ENCODE results near the gene ST6GALNAC5. TPM values are rescaled to one million over a fixed set of nuclear protein-coding genes. Genes with fewer than 3 reads are reported as not detected.
A peak's percentile ranks its signal among the peaks of the same experiment; 100 is the strongest.

Gene ST6GALNAC5
- total RNA-seq, 2 donors from 2014 or later = 9.1 to 9.4 TPM

GRCh38 chr1:77026640-77027039 is 159.4 kb downstream of the ST6GALNAC5 start:
- Histone ChIP-seq H3K9ac (ENCODE audit: extremely low read depth, low read length, poor library complexity, severe bottlenecking) (no peak overlapping the region), H3K4me3 (ENCODE audit: low read length) (no peak overlapping the region), H3K27me3 (ENCODE audit: control insufficient read depth, insufficient read depth, low read length, poor library complexity, severe bottlenecking) (no peaks in the 10 kb centered on the region), H3K36me3 (ENCODE audit: control insufficient read depth, insufficient read depth, low read length) (no peaks in the 10 kb centered on the region), H3K27ac (ENCODE audit: low read depth, low read length) (no peak overlapping the region), H3K4me1 (ENCODE audit: control insufficient read depth, insufficient read depth, low read length) (no peaks in the 10 kb centered on the region), H3K9me3 (ENCODE audit: control insufficient read depth, low read length) (no peaks in the 10 kb centered on the region)
- Mint-ChIP-seq H3K4me3 (no peak overlapping the region), H3K27me3 (ENCODE audit: insufficient read depth) (peaks cover 4% of the 10 kb centered on the region), H3K36me3 (ENCODE audit: low read depth) (no peaks in the 10 kb centered on the region), H3K4me1 (peaks cover 34% of the 10 kb centered on the region), H3K9me3 (no peaks in the 10 kb centered on the region), H3K27ac (no peak overlapping the region)
- TF ChIP-seq CTCF (conservative IDR thresholded peaks at IDR 0.05) = no peak
- DNase-seq = no peak
- WGBS, 2 experiments (ENCODE audit: insufficient coverage in 1 of 2, insufficient read length in 1 of 2) = 87% methylated on average over 1 of the region's 1 CpG; no CpG with 5 or more reads in 1 of the 2 experiments

GRCh38 chr1:77027847-77028246 is 160.6 kb downstream of the ST6GALNAC5 start:
- H3K4me3 ChIP-seq (ENCODE audit: low read length) = no peak overlapping the region
- no peaks in the 10 kb centered on the region for H3K9me3 Mint-ChIP-seq
- no peaks in the 10 kb centered on the region for H3K4me1 ChIP-seq (ENCODE audit: control insufficient read depth, insufficient read depth, low read length)
- H3K4me3 Mint-ChIP-seq = no peak overlapping the region
- H3K27ac ChIP-seq (ENCODE audit: low read depth, low read length) = peak overlapping the region; percentile 41
- H3K27me3 Mint-ChIP-seq (ENCODE audit: insufficient read depth) = peaks cover 4% of the 10 kb centered on the region
- no peaks in the 10 kb centered on the region for H3K9me3 ChIP-seq (ENCODE audit: control insufficient read depth, low read length)
- no peak for DNase-seq
- H3K9ac ChIP-seq (ENCODE audit: extremely low read depth, low read length, poor library complexity, severe bottlenecking) = no peak overlapping the region
- H3K27ac Mint-ChIP-seq = no peak overlapping the region
- H3K27me3 ChIP-seq (ENCODE audit: control insufficient read depth, insufficient read depth, low read length, poor library complexity, severe bottlenecking) = no peaks in the 10 kb centered on the region
- WGBS, 2 experiments (ENCODE audit: insufficient coverage in 1 of 2, insufficient read length in 1 of 2) = 64 to 80% methylated on average over 1 of the region's 1 CpG
- peaks cover 34% of the 10 kb centered on the region for H3K4me1 Mint-ChIP-seq
- no peak for TF ChIP-seq CTCF (conservative IDR thresholded peaks at IDR 0.05)
- no peaks in the 10 kb centered on the region for H3K36me3 Mint-ChIP-seq (ENCODE audit: low read depth)
- H3K36me3 ChIP-seq (ENCODE audit: control insufficient read depth, insufficient read depth, low read length) = no peaks in the 10 kb centered on the region

- Histone ChIP-seq H3K9ac (ENCODE audit: extremely low read depth, low read length, poor library complexity, severe bottlenecking) (no peak overlapping the region), H3K27me3 (ENCODE audit: control insufficient read depth, insufficient read depth, low read length, poor library complexity, severe bottlenecking) (no peaks in the 10 kb centered on the region), H3K4me3 (ENCODE audit: low read length) (no peak overlapping the region), H3K4me1 (ENCODE audit: control insufficient read depth, insufficient read depth, low read length) (no peaks in the 10 kb centered on the region), H3K36me3 (ENCODE audit: control insufficient read depth, insufficient read depth, low read length) (no peaks in the 10 kb centered on the region), H3K27ac (ENCODE audit: low read depth, low read length) (no peak overlapping the region), H3K9me3 (ENCODE audit: control insufficient read depth, low read length) (no peaks in the 10 kb centered on the region)
- no peak for DNase-seq
- no peaks in the 10 kb centered on the region for H3K36me3 Mint-ChIP-seq (ENCODE audit: low read depth)
- H3K27me3 Mint-ChIP-seq (ENCODE audit: insufficient read depth) = peaks cover 6% of the 10 kb centered on the region
- no peak for TF ChIP-seq CTCF (conservative IDR thresholded peaks at IDR 0.05)
- H3K27ac Mint-ChIP-seq = no peak overlapping the region
- H3K4me1 Mint-ChIP-seq = peaks cover 22% of the 10 kb centered on the region
- H3K9me3 Mint-ChIP-seq = no peaks in the 10 kb centered on the region
- no peak overlapping the region for H3K4me3 Mint-ChIP-seq
- WGBS, 2 experiments (ENCODE audit: insufficient coverage in 1 of 2, insufficient read length in 1 of 2) = 95 to 96% methylated on average over 4 to 5 of the region's 5 CpGs
These were observed 163.3 kb downstream of the ST6GALNAC5 start for GRCh38 chr1:77030401-77031105.
